HG02870 (cell line): Measurements from ENCODE around the gene NT5C3A.
"Not testable (repeated sequence)": the region's sequence is repeated elsewhere in the genome, so short reads cannot be mapped to it uniquely, and the experiment has no call there.

Source experiments
- ATAC-seq: cut with Tn5 transposase; IDR thresholded peaks from one replicate; pipeline ENCODE4 v1.9.1; 2021; ENCODE audit warnings: mild to moderate bottlenecking, moderate library complexity; ENCODE audit not compliant: unreplicated experiment

Gene NT5C3A

DNA sequence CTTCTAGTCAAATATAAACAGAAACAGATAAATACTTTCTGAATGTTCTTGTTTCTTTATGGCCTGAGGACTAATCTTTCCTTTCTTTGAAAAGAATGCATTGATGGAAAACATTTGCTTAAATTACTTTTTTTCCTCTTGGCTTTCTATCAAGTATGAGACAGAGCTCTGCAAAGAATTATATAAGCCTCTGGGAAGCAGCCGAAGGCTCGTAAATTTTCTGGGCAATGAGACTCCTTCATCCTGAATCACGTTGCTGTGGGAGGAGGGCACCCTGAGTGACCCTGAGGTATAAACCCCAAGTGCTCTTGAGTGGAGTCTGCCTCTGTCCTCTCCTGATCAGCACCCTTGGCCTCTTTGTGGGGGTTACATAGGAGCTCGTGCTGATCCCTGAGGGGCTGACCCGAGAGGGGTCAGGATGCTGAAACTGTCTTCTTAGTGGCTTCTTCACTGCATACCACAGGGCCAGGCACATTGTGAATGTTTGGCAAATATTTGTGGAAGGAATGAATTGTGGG lies 71.4 kb downstream of the NT5C3A start:
- not testable (repeated sequence) for ATAC-seq

GRCh38 chr7:32988148-32988547 lies 74.4 kb downstream of the NT5C3A start:
- ATAC-seq: peak; percentile 60

GRCh38 chr7:32979902-32980301 lies 82.7 kb downstream of the NT5C3A start:
- ATAC-seq: not testable (repeated sequence)

GRCh38 chr7:32979246-32979645 lies 83.3 kb downstream of the NT5C3A start:
- not testable (repeated sequence) for ATAC-seq

GRCh38 chr7:32977159-32977558 lies 85.4 kb downstream of the NT5C3A start:
- not testable (repeated sequence) for ATAC-seq

- ATAC-seq: not testable (repeated sequence)
Measured at GRCh38 chr7:32971967-32972366, 90.6 kb downstream of the NT5C3A start.

GRCh38 chr7:32967268-32967582 lies 95.4 kb downstream of the NT5C3A start:
- ATAC-seq: not testable (repeated sequence)

DNA sequence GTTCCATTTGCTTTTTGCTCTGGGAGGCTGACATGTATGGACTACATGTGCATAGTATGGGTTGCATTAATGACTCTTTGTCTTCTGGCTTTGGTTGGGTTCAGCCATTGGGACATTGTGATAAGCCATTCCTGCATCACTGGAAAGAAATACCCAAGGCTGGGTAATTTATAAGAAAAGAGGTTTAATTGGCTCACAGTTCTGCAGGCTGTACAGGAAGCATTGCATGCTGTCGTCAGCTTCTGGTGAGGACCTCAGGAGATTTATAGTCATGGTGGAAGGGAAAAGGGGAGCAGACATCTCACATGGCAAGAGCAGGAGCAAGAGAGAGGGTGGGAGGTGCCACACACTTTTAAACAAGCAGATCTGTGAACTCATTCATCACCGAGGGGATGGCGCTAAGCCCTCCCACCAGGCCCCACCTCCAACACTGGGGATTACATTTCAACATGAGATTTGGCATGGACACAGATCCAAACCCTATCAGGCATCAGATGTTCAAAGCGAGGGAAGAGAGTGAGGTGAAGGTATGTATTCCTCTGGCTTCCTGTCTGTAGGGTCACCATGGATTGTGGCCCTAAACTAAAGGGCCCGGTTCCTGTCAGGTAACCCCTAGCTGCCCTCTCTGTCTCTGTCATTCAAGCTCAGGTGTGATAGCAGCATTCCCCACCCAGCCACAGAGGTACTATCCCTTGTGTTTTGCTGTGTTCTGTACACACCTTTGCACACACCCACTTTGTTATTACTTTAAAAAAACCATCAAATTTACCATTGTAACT lies 95.9 kb downstream of the NT5C3A start:
- ATAC-seq: not testable (repeated sequence)

DNA sequence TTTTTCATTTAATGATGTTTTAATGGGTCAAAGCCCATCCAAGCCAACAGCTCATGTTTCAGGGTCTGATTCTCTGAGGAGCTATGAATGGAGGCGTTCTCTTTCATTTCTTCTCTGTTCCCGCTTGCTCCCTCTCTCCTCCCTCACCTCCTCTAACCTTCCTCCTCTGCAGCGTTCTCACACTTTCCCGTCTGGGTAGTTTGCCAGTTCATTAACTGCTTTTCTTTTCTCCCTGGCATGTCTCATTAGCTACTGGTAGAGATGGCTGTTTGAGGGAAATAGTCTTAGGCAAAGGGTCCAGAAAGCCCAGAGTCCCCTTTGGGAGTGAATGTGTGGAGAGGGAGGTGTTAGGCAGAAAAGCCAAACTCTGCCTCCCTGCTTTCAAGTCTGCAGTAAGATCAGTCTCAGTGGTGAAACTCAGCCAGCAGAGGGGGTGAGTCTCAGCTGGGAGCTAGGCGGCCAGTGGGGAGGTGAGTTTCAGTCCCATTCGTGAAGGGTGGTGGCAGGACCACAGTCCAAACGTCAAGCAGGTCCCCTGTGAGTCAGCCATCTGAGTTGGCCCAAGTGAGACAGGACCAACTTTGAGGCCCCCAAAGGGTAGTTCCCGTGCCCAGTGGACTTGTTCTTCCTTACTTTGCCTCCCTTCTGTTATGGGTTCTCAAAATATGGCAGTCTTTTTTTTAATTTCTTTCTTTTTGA lies 98.0 kb downstream of the NT5C3A start:
- ATAC-seq: peak; percentile 98
